Measurements from ENCODE around the gene MYBBP1A.

DNA sequence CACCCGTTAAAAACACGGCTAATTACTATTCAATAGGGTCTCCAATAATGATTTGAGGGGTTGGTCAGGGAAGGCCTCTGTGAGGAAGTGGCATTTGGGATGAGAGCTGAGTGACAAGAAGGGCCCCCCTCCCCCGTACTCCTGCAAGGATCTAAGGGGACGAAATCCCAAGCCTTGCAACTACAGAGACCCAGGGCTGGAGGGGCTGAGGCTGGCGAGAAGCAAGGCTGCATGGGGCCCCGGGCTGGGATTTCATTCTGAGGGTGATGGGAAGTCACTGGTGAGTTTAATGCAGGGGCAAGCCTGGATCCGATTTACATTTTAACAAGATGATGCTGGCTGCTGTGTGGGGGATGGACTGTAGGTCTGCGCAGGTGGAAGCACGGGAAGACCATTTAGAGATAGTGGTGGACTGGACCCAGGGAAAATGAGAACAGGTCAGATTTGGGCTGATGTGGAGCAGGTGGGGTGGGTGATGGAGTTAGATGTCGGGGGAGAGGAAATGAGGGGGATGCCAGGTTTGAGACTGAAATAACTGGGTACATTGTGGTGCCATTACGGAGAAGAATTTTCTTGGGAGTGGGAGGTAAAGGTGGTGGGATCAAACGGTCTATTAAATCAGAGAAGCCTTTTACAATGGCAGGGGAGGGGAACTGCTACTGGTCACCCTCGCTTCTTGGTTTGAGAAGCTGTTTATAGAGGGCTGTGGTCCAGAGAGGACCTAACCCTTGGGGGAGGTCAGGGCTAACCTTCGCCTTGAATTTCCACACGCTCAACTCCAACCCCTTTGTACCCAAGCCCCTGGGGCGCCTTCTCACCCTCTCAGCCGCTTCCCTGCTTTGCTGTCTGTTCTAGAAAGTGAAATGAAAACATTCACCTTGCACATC, 932 bp upstream of the MYBBP1A start:
- TF ChIP-seq, protein P1, sequence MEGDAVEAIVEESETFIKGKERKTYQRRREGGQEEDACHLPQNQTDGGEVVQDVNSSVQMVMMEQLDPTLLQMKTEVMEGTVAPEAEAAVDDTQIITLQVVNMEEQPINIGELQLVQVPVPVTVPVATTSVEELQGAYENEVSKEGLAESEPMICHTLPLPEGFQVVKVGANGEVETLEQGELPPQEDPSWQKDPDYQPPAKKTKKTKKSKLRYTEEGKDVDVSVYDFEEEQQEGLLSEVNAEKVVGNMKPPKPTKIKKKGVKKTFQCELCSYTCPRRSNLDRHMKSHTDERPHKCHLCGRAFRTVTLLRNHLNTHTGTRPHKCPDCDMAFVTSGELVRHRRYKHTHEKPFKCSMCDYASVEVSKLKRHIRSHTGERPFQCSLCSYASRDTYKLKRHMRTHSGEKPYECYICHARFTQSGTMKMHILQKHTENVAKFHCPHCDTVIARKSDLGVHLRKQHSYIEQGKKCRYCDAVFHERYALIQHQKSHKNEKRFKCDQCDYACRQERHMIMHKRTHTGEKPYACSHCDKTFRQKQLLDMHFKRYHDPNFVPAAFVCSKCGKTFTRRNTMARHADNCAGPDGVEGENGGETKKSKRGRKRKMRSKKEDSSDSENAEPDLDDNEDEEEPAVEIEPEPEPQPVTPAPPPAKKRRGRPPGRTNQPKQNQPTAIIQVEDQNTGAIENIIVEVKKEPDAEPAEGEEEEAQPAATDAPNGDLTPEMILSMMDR (CRISPR knock-in tag; IDR thresholded peaks at IDR 0.05), result no peak
- TF ChIP-seq, protein P2, sequence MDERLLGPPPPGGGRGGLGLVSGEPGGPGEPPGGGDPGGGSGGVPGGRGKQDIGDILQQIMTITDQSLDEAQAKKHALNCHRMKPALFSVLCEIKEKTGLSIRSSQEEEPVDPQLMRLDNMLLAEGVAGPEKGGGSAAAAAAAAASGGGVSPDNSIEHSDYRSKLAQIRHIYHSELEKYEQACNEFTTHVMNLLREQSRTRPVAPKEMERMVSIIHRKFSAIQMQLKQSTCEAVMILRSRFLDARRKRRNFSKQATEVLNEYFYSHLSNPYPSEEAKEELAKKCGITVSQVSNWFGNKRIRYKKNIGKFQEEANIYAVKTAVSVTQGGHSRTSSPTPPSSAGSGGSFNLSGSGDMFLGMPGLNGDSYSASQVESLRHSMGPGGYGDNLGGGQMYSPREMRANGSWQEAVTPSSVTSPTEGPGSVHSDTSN (CRISPR knock-in tag; IDR thresholded peaks at IDR 0.05), result no peak
- TF ChIP-seq, protein P3, sequence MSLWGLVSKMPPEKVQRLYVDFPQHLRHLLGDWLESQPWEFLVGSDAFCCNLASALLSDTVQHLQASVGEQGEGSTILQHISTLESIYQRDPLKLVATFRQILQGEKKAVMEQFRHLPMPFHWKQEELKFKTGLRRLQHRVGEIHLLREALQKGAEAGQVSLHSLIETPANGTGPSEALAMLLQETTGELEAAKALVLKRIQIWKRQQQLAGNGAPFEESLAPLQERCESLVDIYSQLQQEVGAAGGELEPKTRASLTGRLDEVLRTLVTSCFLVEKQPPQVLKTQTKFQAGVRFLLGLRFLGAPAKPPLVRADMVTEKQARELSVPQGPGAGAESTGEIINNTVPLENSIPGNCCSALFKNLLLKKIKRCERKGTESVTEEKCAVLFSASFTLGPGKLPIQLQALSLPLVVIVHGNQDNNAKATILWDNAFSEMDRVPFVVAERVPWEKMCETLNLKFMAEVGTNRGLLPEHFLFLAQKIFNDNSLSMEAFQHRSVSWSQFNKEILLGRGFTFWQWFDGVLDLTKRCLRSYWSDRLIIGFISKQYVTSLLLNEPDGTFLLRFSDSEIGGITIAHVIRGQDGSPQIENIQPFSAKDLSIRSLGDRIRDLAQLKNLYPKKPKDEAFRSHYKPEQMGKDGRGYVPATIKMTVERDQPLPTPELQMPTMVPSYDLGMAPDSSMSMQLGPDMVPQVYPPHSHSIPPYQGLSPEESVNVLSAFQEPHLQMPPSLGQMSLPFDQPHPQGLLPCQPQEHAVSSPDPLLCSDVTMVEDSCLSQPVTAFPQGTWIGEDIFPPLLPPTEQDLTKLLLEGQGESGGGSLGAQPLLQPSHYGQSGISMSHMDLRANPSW (CRISPR knock-in tag; IDR thresholded peaks at IDR 0.05; ENCODE audit: borderline replicate concordance), result no peak
- TF ChIP-seq POLR2AphosphoS5 (IDR thresholded peaks at IDR 0.05; ENCODE audit: low read depth, low read length), result no peak
- no peak for TF ChIP-seq RAD51 (IDR thresholded peaks at IDR 0.05; ENCODE audit: borderline replicate concordance)
- no peak for TF ChIP-seq DMAP1 (CRISPR knock-in tag; IDR thresholded peaks at IDR 0.05)
- TF ChIP-seq, protein P4, sequence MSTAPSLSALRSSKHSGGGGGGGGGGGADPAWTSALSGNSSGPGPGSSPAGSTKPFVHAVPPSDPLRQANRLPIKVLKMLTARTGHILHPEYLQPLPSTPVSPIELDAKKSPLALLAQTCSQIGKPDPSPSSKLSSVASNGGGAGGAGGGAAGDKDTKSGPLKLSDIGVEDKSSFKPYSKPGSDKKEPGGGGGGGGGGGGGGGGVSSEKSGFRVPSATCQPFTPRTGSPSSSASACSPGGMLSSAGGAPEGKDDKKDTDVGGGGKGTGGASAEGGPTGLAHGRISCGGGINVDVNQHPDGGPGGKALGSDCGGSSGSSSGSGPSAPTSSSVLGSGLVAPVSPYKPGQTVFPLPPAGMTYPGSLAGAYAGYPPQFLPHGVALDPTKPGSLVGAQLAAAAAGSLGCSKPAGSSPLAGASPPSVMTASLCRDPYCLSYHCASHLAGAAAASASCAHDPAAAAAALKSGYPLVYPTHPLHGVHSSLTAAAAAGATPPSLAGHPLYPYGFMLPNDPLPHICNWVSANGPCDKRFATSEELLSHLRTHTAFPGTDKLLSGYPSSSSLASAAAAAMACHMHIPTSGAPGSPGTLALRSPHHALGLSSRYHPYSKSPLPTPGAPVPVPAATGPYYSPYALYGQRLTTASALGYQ (CRISPR knock-in tag; IDR thresholded peaks at IDR 0.05), result no peak
- no peak for TF ChIP-seq SNAI1 (CRISPR knock-in tag; IDR thresholded peaks at IDR 0.05; ENCODE audit: borderline replicate concordance)
